GM19099 (cell line): Measurements from ENCODE around the gene SMARCC1.

Experiments
- POLR2A ChIP-seq: IDR thresholded peaks from 3 replicates; pipeline ENCODE4 v1.6.1; 2011; ENCODE audit warnings: low read depth; ENCODE audit not compliant: insufficient read length; ENCODE audit errors: extremely low read depth

SMARCC1 gene

GRCh38 chr3:47590216-47590615 is 191.5 kb downstream of the SMARCC1 start:
- TF ChIP-seq POLR2A = no peak

- TF ChIP-seq POLR2A = no peak
Measured at GRCh38 chr3:47588587-47588986, 193.1 kb downstream of the SMARCC1 start.

GRCh38 chr3:47588053-47588452 is 193.6 kb downstream of the SMARCC1 start:
- no peak for TF ChIP-seq POLR2A

- no peak for TF ChIP-seq POLR2A
Measured at GRCh38 chr3:47586746-47587145, 194.9 kb downstream of the SMARCC1 start.

GRCh38 chr3:47583320-47584075 is 198.2 kb downstream of the SMARCC1 start:
- TF ChIP-seq POLR2A = no peak

GRCh38 chr3:47581835-47582234 is 199.9 kb downstream of the SMARCC1 start:
- TF ChIP-seq POLR2A = no peak

GRCh38 chr3:47581422-47581821 is 200.3 kb downstream of the SMARCC1 start:
- no peak for TF ChIP-seq POLR2A

- no peak for TF ChIP-seq POLR2A
Measured at GRCh38 chr3:47580481-47580880, 201.2 kb downstream of the SMARCC1 start.

- no peak for TF ChIP-seq POLR2A
Measured at GRCh38 chr3:47579875-47580274, 201.8 kb downstream of the SMARCC1 start.

- no peak for TF ChIP-seq POLR2A
Measured at GRCh38 chr3:47578691-47579632, 202.7 kb downstream of the SMARCC1 start, which contains the start of gene CSPG5. CSPG5 (minus strand) TSS chr3:47578865; CDS start chr3:47578693, 172 bp downstream.

GRCh38 chr3:47578119-47578632 is 203.5 kb downstream of the SMARCC1 start:
- TF ChIP-seq POLR2A = no peak

- TF ChIP-seq POLR2A = no peak
Measured at GRCh38 chr3:47577583-47578118, 204.0 kb downstream of the SMARCC1 start.

GRCh38 chr3:47573190-47574172 is 208.2 kb downstream of the SMARCC1 start:
- no peak for TF ChIP-seq POLR2A
